ENCODE data around the gene CDH22.

Gene CDH22

GRCh38 chr20:46235077-46235476 lies 73.2 kb downstream of the CDH22 start:
- DNase-seq = no peak

DNA sequence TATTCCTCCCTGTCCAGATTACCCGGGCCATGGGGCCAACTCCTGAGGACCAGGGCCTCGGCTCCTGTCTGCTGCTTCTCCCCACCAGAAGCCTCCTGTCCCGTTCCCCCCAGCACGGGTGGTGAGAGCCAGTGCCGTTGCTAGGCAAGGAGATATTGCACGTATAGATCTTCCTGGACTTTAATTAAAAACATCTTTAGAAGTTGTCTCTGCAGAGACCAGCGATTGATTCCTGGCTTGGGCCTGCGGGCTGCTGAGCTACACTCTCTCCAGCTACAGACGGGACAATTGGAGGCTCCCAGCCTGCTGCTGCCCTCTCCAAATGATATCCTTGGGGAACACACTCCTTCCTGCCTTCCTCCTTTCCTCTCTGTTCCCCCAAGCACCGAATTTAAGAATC lies 74.6 kb downstream of the CDH22 start:
- no peak for DNase-seq

GRCh38 chr20:46232539-46232938 lies 75.8 kb downstream of the CDH22 start:
- no peak for DNase-seq

- peak; percentile 44 for DNase-seq
Measured at GRCh38 chr20:46230801-46231282, 77.5 kb downstream of the CDH22 start.

DNA sequence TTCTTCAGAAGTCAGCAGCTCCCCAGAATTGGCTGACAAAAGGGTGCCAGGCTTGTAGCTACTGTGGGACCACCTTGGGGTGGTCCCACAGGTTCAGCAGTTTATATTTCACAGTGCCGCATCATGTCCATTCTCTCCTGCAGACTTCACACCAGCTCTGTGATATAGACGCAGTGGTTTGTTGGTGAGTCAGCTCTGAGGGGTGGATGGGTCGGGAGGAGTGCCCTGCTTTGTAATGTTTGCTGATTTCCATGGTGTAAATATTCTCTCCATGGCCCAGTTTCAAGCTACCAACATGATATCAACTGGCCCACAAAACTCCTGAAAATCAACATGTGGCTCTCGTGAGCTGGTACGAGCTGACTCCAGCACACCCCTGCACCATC lies 78.2 kb downstream of the CDH22 start:
- no peak for DNase-seq

DNA sequence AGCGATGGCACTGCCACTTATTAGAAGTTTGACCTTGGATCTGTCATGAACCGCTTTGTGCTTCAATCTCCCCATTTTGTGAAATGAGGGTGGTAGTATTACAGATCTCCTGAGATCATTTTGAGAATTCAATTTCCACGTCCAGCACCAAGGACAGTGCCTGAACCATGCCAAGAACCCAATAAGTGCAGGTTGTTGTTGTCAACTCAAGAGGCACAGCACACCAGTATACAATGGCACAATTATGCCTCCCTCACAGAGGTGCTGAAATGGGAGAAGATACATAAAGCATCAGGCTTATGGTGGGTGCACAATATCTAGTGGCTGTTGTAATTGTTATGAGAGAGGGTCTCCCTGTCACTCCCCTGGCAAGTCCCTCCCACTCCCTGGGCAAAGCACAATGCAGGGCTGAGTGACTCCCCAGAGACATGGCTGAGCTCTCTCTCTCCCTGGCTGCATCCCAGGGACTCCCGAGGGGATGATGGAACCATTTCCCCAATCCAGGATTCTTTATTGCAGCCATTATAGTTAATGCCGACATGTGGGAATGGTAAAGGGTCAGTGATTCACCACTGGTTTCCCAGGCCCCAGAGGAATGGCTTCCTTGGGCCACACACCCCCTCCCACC lies 78.7 kb downstream of the CDH22 start:
- DNase-seq = no peak

DNA sequence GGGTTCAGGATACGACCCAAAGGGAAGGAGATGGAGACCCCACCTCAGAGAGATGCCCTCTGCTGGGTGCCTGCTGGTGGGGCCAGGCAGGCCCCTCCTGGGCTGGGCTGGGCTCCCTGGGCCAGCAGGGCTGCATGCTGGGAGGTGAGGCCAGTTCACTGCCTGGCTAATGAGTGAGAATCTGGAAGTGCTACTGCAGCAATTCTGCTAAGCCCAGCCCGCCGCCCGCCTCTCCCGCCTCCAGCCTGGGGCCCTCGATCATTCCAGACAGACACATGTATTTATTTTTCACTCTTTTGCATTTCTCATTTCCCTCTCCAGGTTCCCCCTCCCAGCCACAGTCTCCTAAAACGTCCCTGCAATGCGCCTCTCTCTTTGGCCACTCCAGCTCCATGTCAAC lies 79.6 kb downstream of the CDH22 start:
- no peak for DNase-seq

DNA sequence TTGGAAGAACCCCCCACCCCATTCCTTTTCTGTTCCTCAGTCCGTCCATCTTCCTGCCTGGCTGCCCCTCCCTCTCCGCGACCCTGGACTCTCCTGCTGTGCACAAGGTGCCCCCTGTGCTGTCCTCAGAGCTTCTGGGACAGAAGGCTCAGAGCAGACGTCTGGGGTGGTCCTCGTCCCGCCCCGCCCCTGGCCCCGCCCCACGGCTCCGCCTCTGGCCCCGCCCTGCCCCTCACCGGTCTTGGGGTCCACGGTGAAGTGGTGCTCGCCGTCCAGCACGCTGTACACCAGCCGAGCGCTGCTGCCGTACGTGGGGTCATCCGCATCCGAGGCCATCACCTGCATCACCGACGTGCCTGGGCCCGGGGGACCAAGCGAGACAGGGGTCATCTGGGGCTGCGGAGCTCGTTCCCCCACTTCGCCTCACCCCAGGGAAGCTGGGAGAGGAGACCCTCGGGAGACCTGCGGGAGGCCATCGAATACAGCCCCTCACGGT lies 81.0 kb downstream of the CDH22 start:
- no peak for DNase-seq

- no peak for DNase-seq
Measured at GRCh38 chr20:46226602-46227001, 81.7 kb downstream of the CDH22 start.

- DNase-seq = no peak
Measured at GRCh38 chr20:46222521-46223007, 85.7 kb downstream of the CDH22 start.

DNA sequence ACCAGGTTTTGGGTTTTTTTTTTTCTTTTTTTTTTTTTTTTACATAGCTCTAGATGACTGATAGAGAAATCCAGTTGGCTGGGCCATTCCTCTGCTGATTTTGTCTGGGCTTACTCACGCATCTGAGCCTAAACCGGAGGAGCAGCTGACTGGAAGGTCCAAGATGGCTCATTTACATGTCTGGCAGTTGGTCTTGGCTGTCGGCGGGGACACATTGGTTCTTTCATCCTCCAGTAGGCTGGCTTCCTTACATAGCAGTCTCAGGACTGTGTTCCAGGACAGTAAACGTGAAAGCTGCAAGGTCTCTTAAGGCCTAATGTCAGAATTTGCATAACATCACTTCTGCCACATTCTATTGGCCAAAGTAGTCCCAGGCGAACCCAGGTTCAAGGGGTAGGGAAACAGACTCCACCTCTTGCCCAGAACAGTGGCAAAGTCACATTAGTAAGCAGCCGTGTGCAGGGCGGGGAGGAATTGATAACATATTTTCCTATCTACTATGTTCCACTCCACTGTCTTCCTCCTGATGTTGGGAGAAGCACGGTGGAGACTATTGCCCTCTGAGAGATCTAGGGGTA lies 87.0 kb downstream of the CDH22 start:
- DNase-seq = no peak

DNA sequence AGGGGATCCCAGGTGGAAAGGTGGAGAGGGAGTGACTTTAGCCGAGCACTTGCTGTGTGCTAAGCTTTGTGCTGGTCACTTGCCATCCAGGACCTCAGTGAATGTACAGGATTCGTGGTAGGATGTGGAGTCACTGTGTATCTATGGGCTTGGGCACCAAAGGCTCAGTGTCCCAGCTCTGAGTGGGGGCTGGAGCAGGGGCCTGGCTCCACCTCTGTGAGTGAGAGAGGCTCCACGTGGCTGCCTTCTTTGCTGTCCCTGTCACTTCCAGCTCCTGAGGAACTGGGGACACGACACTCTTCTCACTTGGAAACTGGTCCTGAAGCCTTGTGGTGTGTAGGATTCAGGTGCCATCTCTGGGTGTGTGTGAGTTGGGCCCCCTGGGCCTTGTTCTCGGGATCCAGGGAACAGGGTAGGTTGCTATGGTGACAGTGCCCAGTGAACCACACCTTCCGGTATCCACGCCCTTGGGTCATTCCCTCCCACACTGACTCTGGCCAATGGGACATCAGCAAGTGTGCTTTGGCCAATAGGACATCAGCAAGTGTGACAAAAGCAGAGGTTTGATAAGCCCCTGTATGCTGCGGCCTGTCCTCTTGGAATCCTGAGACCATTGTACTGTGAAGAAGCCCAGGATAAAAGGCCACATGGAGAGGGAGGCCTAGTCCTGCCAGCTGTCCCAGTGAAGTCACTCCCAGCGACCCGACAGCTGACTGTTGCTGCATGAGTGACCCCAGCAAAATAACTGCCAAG lies 87.7 kb downstream of the CDH22 start:
- peak; percentile 36 for DNase-seq

- no peak for DNase-seq
Measured at GRCh38 chr20:46219920-46220319, 88.4 kb downstream of the CDH22 start.

GRCh38 chr20:46219190-46219589 lies 89.1 kb downstream of the CDH22 start:
- DNase-seq = no peak

DNA sequence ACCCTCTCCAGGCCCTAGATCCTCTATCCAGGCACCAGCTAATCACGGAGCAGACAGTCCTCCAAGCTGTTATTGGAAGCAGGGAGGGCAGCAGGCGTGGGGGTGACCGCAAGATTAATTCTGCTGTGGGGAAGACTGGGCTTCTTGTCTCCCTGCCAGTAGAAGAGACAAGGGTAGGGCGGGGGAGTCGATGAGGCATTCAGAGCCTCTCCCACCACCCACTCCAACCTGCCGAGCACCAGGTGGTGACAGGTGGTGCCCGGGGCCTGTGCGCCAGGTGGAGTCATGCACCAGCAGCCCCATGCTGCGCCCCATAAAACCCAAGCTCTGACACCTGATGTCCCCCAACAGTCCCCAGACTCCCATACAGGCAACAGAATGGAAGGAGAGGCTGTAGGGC lies 89.6 kb downstream of the CDH22 start:
- DNase-seq = no peak

- no peak for DNase-seq
Measured at GRCh38 chr20:46217583-46217982, 90.7 kb downstream of the CDH22 start.

DNA sequence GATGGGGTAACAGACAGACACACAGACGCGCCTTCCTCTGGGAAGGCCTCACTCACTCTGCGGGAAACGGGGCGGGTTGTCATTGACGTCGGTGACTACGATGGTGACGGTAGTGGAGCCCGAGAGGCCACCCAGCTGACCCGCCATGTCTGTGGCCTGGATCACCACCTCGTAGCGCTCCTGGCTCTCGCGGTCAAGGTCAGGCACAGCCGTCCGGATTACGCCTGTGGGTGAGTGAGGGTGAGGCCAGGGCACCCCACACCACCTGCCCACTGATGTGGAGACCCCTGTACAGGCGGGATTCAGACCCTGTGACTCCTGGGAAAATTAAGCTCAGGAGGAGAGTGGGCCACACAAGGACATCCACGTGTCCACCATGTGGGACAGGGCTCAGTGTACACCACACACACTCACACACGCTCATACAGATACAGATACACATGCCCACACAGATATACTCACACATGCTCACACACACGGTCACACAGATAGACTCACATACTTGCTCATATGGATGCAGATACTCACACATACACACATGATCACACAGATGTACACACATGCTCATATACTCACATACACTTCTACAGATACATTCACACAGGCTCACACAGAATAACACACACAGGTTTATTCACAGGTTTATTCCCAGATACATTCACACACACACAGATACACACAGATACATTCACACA lies 91.4 kb downstream of the CDH22 start:
- DNase-seq = no peak

GRCh38 chr20:46215913-46216707 lies 92.2 kb downstream of the CDH22 start:
- no peak for DNase-seq

DNA sequence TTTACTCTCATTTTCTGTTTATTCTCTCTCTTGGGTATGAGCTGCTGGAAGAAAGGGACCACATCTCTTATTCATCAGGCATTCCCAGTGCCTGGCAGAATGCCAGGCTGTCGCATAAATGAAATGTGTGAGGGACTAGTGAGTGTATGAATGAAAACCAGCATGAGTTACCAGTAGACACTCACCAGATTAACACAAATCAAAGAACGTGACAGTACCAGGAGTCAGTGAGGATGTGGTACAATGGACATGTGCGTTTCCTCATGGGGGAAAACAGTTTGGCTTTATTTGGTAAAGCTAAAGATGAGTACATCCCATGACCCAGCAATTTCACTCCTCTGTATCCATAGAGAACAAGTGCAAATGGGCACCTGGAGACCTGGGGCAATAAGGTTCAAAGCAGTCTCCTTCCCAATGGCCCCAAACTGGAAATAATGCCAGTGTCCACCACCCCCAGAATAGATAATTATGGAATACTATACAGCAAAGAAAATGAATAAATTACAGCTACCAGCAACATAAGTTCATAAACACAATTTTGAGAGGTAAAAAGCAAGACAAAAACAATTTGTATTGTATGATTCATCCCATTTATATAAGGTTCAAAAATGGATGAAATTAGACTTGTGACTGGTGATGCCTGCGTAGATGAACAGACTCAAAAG lies 93.3 kb downstream of the CDH22 start:
- no peak for DNase-seq

GRCh38 chr20:46213946-46214823 lies 94.1 kb downstream of the CDH22 start:
- DNase-seq = no peak

- no peak for DNase-seq
Measured at GRCh38 chr20:46212876-46213275, 95.4 kb downstream of the CDH22 start.

Measured in femur (tissue), 1 donor.